GM18502 (cell line): ENCODE data around the gene ZSCAN5B.
"Not testable (repeated sequence)": the region's sequence is repeated elsewhere in the genome, so short reads cannot be mapped to it uniquely, and the experiment has no call there.

Source experiments
- ATAC-seq: cut with Tn5 transposase; IDR thresholded peaks from one replicate; pipeline ENCODE4 v1.9.1; 2021; ENCODE audit warnings: mild to moderate bottlenecking; ENCODE audit not compliant: unreplicated experiment, poor library complexity

ZSCAN5B gene

GRCh38 chr19:56176881-56177280 is 20.7 kb downstream of the ZSCAN5B start:
- ATAC-seq: no peak

GRCh38 chr19:56176310-56176709 is 21.3 kb downstream of the ZSCAN5B start:
- ATAC-seq: not testable (repeated sequence)

GRCh38 chr19:56175861-56176307 is 21.7 kb downstream of the ZSCAN5B start, which contains the start of gene GALP:
TSS of gene GALP (plus strand) at chr19:56176008. CDS start at chr19:56177109, 1,101 bp downstream.
- not testable (repeated sequence) for ATAC-seq

GRCh38 chr19:56174550-56174949 is 23.0 kb downstream of the ZSCAN5B start:
- ATAC-seq: no peak

GRCh38 chr19:56174086-56174485 is 23.5 kb downstream of the ZSCAN5B start:
- no peak for ATAC-seq

GRCh38 chr19:56170261-56170660 is 27.3 kb downstream of the ZSCAN5B start:
- ATAC-seq: no peak

- ATAC-seq: no peak
Measured at GRCh38 chr19:56167064-56167578, 30.5 kb downstream of the ZSCAN5B start.

GRCh38 chr19:56163097-56163496 is 34.5 kb downstream of the ZSCAN5B start:
- ATAC-seq: no peak

GRCh38 chr19:56162258-56162657 is 35.3 kb downstream of the ZSCAN5B start:
- no peak for ATAC-seq

- ATAC-seq: no peak
Measured at GRCh38 chr19:56161534-56161933, 36.0 kb downstream of the ZSCAN5B start.

GRCh38 chr19:56159622-56160271 is 37.8 kb downstream of the ZSCAN5B start:
- ATAC-seq: no peak

- no peak for ATAC-seq
Measured at GRCh38 chr19:56159009-56159559, 38.5 kb downstream of the ZSCAN5B start.

GRCh38 chr19:56158170-56158757 is 39.3 kb downstream of the ZSCAN5B start:
- no peak for ATAC-seq

- ATAC-seq: no peak
Measured at GRCh38 chr19:56156768-56157167, 40.8 kb downstream of the ZSCAN5B start.

- ATAC-seq: no peak
Measured at GRCh38 chr19:56155124-56155687, 42.4 kb downstream of the ZSCAN5B start.

GRCh38 chr19:56153507-56153906 is 44.1 kb downstream of the ZSCAN5B start:
- ATAC-seq: no peak

GRCh38 chr19:56152644-56153043 is 44.9 kb downstream of the ZSCAN5B start:
- no peak for ATAC-seq

GRCh38 chr19:56150358-56150757 is 47.2 kb downstream of the ZSCAN5B start:
- ATAC-seq: no peak

GRCh38 chr19:56149656-56150038 is 47.9 kb downstream of the ZSCAN5B start:
- ATAC-seq: no peak

- not testable (repeated sequence) for ATAC-seq
Measured at GRCh38 chr19:56148955-56149655, 48.5 kb downstream of the ZSCAN5B start.

- no peak for ATAC-seq
Measured at GRCh38 chr19:56148096-56148495, 49.5 kb downstream of the ZSCAN5B start.
